Mesothelial cell of epicardium (in vitro differentiated cells): Measurements from ENCODE around the gene IMP3. TPM values are rescaled to one million over a fixed set of nuclear protein-coding genes. Genes with fewer than 3 reads are reported as not detected.

Experiments
- DNase-seq, 2 experiments: peaks; one replicate each; pipeline ENCODE4 v3.0.0; 2021; ENCODE audit warnings: low spot score in 2 of 2; ENCODE audit not compliant: unreplicated experiment in 2 of 2
- H3K27ac Mint-ChIP-seq: 2 replicates; pipeline ENCODE4 v1.8.0; 2021; ENCODE audit warnings: mixed read lengths
- H3K27me3 Mint-ChIP-seq: 2 replicates; pipeline ENCODE4 v1.8.0; 2021; ENCODE audit warnings: low read depth, mixed read lengths
- H3K36me3 Mint-ChIP-seq: 2 replicates; pipeline ENCODE4 v1.8.0; 2021; ENCODE audit warnings: mixed read lengths
- H3K4me1 Mint-ChIP-seq: 2 replicates; pipeline ENCODE4 v1.8.0; 2021; ENCODE audit warnings: mixed read lengths
- H3K4me3 Mint-ChIP-seq: 2 replicates; pipeline ENCODE4 v1.8.0; 2021; ENCODE audit warnings: mild to moderate bottlenecking, moderate library complexity, mixed read lengths
- H3K9me3 Mint-ChIP-seq: 2 replicates; pipeline ENCODE4 v1.8.0; 2021; ENCODE audit warnings: mixed read lengths
- total RNA-seq: library from RNA; stranded (reverse); gene quantifications from 3 replicates; pipeline ENCODE4 v1.2.1, GENCODE V29; 2021
- TF ChIP-seq, protein P1 (sequence below): fragments of 200-600 bp; sonication (generic); IDR thresholded peaks from one replicate; pipeline ENCODE4 v1.5.0; 2021; ENCODE audit warnings: antibody characterized with exemption; ENCODE audit not compliant: unreplicated experiment

The IMP3 gene
- total RNA-seq, 1 donor from 2014 or later, result 38.6 TPM

DNA sequence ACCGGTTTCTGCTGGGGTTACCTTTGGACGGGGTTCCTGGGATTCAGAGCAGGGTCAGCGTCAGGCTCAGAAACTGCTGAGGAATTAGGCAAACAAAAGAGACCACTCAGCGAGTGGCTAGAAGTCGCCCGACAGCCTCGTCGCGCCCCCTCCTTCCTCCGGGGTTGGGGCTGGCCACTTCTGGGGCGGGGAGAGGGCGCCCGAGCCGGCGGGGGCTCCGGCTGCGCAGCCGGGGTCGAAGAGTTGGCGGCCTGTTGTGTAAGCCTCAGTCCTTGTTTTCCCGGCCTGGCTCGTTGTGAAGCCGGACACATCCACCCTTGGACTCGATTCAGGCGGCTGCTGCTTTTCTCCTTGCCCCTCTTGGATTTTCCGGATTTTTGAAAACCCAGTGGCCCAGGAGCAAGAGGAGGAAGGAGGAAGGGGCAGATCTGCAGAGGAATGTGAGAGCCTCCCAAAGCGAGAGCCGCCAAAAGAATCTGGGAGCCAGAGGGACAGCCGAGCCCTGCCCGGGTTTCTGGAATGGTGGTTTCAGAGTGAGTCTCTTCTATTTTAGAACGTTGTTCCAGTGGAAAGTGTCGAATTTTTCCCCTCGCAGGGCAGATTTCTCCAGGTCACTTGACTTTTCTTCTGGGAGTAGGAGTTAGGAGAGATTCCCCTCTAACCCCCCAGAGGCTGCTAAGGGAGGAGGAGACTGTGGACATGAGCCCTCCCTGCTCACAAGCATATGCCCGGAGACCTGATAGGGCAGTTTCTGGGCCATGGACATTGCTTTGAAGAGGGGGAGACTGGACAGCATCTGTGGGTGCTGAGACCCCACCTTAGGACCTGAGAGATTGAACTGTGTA, 8.4 kb upstream of the IMP3 start:
- peaks cover 3% of the 10 kb centered on the region for H3K27me3 Mint-ChIP-seq
- H3K4me3 Mint-ChIP-seq, result peak overlapping the region; percentile 89
- no peaks in the 10 kb centered on the region for H3K9me3 Mint-ChIP-seq
- TF ChIP-seq, protein P1, sequence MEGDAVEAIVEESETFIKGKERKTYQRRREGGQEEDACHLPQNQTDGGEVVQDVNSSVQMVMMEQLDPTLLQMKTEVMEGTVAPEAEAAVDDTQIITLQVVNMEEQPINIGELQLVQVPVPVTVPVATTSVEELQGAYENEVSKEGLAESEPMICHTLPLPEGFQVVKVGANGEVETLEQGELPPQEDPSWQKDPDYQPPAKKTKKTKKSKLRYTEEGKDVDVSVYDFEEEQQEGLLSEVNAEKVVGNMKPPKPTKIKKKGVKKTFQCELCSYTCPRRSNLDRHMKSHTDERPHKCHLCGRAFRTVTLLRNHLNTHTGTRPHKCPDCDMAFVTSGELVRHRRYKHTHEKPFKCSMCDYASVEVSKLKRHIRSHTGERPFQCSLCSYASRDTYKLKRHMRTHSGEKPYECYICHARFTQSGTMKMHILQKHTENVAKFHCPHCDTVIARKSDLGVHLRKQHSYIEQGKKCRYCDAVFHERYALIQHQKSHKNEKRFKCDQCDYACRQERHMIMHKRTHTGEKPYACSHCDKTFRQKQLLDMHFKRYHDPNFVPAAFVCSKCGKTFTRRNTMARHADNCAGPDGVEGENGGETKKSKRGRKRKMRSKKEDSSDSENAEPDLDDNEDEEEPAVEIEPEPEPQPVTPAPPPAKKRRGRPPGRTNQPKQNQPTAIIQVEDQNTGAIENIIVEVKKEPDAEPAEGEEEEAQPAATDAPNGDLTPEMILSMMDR, result no peak
- no peak for DNase-seq
- peak overlapping the region; percentile 93 for H3K27ac Mint-ChIP-seq
- peaks cover 61% of the 10 kb centered on the region for H3K4me1 Mint-ChIP-seq
- H3K36me3 Mint-ChIP-seq, result no peaks in the 10 kb centered on the region

DNA sequence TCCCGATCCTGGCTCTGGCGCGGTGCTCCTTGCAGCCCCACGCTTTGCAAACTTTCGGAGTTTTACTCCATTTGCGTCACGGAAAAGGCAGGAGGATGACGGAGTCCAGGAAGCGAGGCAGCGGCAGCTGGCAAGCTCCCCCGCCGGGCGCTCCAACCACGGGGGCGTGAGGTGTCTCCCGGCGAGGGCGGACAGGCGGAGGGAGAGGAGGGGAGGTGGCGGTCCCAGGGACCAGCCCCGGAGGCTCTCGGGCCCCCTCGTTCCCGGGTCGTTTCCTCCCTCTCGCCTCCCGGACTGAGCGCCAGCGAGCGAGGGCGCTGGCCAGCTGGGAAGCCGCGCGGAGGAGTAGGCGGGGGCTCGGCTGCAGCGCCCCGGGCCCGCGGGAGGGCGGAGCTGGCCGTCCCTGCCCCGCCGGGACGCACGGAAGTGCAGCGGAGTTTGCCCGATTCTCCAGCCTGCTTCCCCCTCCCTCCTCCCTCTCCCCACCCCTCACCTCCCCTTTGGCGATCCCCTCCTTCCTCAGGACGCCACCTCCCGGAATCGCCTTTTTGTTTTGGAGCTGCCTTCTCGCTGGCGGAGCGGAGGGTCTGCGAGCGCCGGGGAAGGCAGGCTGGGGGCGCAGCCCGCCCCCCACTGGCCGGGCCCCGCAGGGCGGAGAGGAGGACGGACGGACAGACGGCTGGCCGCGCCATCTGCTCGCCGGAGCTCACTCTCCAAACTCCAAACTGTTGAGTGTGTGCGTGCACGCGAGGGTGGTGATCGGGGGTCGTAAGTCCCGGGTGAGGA, 7.5 kb upstream of the IMP3 start, which contains the start of gene SNX33:
Gene SNX33, plus strand, starts transcription at position 543 of the 786 bp plus-strand sequence. CDS start 1,191 bp downstream, outside the sequence.
- Mint-ChIP-seq H3K36me3 (no peaks in the 10 kb centered on the region), H3K9me3 (no peaks in the 10 kb centered on the region), H3K4me3 (peak within 1 kb of the TSS; percentile 89), H3K4me1 (peaks cover 52% of the 10 kb centered on the region), H3K27me3 (peaks cover 3% of the 10 kb centered on the region), H3K27ac (peak within 1 kb of the TSS; percentile 95)
- TF ChIP-seq, protein P1, result no peak
- DNase-seq, result peak; percentile 61 to 78

DNA sequence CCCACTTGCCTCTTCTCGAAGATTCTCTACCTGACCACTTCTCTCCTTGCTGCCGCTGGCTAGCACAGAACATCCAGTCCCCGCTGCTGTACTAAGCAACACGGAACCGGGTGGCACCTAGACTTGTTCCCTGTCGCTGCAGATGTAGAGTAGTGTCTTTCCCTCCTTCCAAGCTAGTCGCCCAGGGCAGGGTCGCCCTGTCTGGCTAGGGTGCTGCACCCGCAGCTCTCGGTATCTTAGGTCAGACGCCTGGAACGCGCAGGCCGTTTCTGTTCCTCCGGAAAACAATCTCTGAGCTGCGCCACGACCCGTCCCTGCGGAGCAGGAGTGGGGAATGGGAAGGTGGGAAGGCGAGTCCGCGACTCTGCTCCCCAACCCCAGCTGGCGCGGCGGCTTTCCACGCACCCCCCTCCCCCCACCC, 6.9 kb upstream of the IMP3 start:
- Mint-ChIP-seq H3K4me1 (peaks cover 46% of the 10 kb centered on the region), H3K27me3 (peaks cover 3% of the 10 kb centered on the region), H3K9me3 (no peaks in the 10 kb centered on the region), H3K36me3 (no peaks in the 10 kb centered on the region), H3K27ac (peak overlapping the region; percentile 95), H3K4me3 (peak overlapping the region; percentile 89)
- DNase-seq, result peak in 1 of 2 experiments; percentile 57
- TF ChIP-seq, protein P1, result no peak

DNA sequence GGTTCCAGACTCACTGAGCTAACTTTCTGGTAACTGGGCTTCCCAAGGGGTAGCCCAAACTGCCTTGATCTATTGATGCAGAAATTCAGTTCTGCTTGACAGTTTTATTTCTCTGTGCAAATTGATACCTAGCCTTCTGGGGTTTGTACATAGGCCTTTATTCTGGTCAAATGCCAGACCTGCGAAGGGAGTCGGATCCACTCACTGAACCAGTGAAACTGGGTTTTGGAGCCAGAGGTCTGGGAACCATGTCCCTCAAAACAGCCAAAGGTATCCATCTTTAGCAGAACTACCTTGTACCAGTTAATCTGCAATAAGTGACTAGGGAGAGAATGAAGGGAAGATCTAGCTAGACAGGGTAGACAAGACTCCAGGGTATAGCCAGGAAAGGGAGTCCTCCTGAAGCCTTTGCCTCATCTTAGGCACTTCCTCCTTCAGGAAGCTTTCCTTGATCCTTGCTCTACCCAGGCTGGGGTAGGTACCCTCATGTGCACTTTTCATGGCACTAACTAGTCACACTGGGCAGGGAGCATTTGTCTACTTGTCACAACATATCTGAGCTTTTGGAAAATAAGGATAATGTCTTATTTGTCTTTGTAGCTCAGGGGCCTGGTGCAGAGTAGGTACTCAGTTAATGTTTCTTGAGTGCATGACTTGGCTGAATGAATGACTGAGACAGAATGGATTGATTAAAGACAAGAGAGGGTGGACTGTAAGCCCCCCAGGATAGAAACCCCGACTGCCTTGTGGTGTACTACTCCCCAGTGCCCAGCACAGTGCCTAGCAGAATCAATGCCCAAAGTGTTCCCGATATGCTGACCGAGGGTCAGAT, 6.3 kb upstream of the IMP3 start:
- H3K9me3 Mint-ChIP-seq, result no peaks in the 10 kb centered on the region
- TF ChIP-seq, protein P1, result no peak
- H3K4me1 Mint-ChIP-seq, result peaks cover 40% of the 10 kb centered on the region
- peak overlapping the region; percentile 95 for H3K27ac Mint-ChIP-seq
- H3K4me3 Mint-ChIP-seq, result peak overlapping the region; percentile 89
- DNase-seq, result no peak
- H3K27me3 Mint-ChIP-seq, result peaks cover 3% of the 10 kb centered on the region
- H3K36me3 Mint-ChIP-seq, result no peaks in the 10 kb centered on the region

DNA sequence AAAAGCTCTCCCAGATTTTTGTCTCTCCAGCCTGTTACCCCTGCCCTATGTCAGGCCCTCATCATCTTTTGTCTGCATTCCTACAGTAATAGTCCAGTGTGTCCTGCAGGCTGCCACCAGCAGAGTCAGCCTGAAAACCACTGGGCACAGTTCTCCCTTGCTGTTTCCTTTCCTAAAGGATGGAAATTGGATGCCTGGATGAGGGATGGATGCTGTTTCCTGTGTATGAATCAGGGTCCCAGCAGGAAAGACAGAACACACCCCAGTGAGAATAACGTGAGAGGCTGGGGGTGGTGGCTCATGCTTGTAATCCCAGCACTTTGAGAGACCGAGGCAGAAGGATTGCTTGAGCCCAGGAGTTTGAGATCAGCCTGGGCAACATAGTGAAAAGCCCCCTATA, 4.4 kb upstream of the IMP3 start:
- DNase-seq, result no peak
- no peak overlapping the region for H3K4me3 Mint-ChIP-seq
- peaks cover 22% of the 10 kb centered on the region for H3K4me1 Mint-ChIP-seq
- H3K27me3 Mint-ChIP-seq, result peaks cover 3% of the 10 kb centered on the region
- TF ChIP-seq, protein P1, result no peak
- no peaks in the 10 kb centered on the region for H3K36me3 Mint-ChIP-seq
- no peak overlapping the region for H3K27ac Mint-ChIP-seq
- H3K9me3 Mint-ChIP-seq, result no peaks in the 10 kb centered on the region
